ENCODE results near the gene NCDN.

The NCDN gene

GRCh38 chr1:35555212-35555584 is 2.4 kb upstream of the NCDN start:
- DNase-seq (ENCODE audit: low spot score), result no peak

GRCh38 chr1:35555601-35556477 is 1.8 kb upstream of the NCDN start:
- peak; percentile 71 for DNase-seq (ENCODE audit: low spot score)

GRCh38 chr1:35556484-35557117 is 998 bp upstream of the NCDN start:
- no peak for DNase-seq (ENCODE audit: low spot score)

DNA sequence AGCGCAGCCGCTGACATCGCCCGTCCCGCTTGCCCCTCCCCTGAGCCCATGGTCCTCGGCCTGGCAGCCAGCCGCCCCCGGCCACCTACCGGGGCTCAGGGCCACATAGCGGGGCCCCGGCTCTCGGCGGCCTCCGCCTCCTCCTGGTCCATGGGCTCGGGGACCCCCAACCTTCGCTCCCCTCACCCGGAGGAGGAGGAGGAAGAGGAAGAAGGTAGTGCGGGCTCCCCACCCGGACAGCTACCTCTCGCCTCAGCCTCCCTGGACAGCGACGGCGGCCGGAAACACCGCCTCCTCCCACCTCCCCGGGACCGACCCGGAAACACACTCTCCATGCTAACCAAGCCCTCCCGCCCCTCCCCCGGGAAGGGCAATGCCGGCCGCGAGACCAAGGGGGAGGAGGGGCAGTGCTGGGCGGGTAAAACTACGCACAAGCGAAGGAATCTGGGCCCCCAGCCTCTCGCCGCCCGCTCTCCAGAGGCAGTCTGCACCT is 435 bp upstream of the NCDN start, which contains the start of gene KIAA0319L:
Gene KIAA0319L, minus strand, starts transcription at position 286 of the 493 bp plus-strand sequence. CDS start 2,912 bp downstream, outside the sequence.
- peak; percentile 93 for DNase-seq (ENCODE audit: low spot score)

- no peak for DNase-seq (ENCODE audit: low spot score)
These were observed 1.0 kb downstream of the NCDN start for GRCh38 chr1:35558374-35559316.

GRCh38 chr1:35559317-35559944 is 1.8 kb downstream of the NCDN start:
- DNase-seq (ENCODE audit: low spot score), result no peak

- DNase-seq (ENCODE audit: low spot score), result no peak
These were observed 2.9 kb downstream of the NCDN start for GRCh38 chr1:35560256-35561225.

GRCh38 chr1:35561297-35561971 is 3.8 kb downstream of the NCDN start:
- no peak for DNase-seq (ENCODE audit: low spot score)

DNA sequence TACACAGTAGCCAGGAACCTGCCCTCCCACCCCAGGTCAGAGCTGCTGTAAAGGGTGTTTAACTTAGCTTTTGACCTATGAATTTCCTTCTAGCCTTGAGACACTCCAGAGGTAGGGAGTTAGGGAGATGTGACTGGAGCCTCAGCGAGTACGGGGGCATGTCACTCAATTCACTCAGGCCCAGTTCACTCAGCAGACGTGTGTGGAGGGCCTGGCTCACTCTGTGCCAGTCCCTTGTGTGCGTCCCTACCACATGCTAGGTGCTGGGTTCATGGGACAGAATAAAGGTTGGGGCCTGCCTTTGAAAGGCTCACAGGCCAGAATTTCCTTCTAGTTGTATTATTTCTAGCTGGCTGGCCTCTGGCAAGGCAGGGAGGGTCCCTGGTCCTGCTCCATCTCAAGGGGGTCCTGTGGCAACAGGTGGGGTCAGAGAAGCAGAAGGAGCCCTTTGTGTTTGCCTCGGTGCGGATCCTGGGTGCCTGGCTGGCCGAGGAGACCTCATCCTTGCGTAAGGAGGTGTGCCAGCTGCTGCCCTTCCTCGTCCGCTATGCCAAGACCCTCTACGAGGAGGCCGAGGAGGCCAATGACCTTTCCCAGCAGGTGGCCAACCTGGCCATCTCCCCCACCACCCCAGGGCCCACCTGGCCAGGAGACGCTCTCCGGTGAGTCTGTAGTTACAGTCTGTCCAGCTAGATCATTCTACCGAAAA is 4.5 kb downstream of the NCDN start:
- DNase-seq (ENCODE audit: low spot score), result no peak

GRCh38 chr1:35563166-35563565 is 5.6 kb downstream of the NCDN start:
- no peak for DNase-seq (ENCODE audit: low spot score)

DNA sequence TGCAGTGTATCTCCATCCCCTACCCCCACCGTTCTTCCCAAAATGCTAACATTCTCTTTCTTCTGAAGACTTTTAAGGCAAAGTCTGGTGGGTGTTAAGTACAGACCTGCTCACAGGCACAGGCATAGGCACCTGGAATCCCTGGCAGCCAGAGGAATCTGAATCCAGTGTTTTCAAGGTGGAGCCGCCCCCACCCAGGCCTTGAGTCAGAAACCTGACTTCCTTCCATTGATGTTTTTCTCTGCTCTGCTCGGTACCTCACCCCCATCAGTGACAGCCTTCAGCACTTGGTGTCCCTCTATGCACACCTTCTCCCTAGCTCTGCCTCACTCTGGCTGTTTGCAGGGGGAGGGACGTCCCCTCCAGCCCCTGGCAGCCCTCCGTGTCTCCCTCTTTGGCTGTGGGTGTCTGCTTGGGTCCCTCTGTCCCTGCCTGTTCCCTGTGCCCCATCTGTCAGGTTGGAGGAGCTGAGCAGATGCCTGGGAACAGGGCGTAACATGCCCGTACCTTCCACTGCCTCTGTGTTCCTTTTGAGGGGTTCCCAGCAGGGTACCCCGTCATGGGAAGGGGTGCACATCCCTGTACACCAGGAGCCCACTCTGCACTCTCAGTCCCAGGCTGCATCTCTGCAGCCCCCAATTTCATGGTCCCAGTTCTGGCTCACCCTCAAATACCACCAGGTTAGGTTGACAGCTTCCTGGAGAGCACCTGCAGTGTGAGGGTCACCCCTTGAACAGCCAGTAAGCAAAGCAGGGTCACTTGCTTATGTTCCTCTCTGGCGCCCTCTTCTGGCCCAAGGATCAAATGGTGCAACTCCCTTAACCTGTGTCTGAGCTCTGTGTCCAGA is 6.7 kb downstream of the NCDN start:
- peak; percentile 90 for DNase-seq (ENCODE audit: low spot score)

DNA sequence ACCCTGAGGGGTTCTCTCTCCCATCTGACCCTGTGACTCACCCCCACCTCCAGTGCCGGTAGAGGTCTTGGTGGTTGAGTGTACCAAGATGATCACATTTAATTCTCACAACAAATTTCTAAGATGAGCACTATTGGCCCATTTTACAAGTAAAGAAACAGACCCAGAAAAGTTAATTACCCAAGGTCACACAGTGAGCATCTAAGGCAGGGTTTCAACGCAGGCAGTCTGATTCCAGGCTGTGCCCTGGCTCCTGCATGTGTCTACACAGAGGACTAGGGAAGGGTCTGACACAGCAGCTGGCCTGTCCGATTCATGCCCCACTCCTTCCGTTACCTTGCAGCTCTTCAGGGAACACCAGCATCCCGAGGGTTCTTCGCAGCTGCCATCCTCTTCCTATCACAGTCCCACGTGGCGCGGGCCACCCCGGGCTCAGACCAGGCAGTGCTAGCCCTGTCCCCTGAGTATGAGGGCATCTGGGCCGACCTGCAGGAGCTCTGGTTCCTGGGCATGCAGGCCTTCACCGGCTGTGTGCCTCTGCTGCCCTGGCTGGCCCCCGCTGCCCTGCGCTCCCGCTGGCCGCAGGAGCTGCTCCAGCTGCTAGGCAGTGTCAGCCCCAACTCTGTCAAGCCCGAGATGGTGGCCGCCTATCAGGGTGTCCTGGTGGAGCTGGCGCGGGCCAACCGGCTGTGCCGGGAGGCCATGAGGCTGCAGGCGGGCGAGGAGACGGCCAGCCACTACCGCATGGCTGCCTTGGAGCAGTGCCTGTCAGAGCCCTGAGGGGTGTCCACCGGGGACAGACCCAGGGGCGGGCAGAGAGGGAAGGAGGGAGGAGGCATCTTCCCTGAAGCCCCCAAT is 7.5 kb downstream of the NCDN start:
- DNase-seq (ENCODE audit: low spot score), result no peak

GRCh38 chr1:35565742-35566133 is 8.1 kb downstream of the NCDN start:
- no peak for DNase-seq (ENCODE audit: low spot score)

GRCh38 chr1:35567947-35568558 is 10.5 kb downstream of the NCDN start:
- no peak for DNase-seq (ENCODE audit: low spot score)

DNA sequence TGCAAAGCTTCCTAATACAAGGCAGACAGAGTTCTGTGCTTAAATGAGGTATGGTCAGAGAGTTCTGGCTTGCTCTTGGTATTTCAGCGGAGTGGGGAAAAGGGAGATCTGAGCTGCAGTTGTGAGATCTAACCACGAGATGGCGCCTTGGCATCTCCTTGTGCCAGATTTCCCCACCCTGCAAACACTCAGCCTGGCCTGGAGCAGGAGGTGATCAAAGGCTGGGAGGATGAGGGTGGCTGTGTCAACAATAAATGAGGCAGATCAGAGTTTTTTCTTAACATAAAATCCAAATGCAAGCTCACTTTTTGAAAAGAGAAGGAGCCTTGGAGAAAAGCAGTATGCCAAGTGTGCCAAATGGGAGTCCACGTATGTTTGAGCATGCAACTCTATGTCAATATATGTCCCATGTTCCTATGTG is 11.4 kb downstream of the NCDN start:
- DNase-seq (ENCODE audit: low spot score), result peak; percentile 96

GRCh38 chr1:35569936-35570335 is 12.3 kb downstream of the NCDN start:
- no peak for DNase-seq (ENCODE audit: low spot score)

Data from HuH-7 (cell line).